Skin epidermis (tissue), 12 donors: ENCODE data around the gene SMG6.
"Not testable (repeated sequence)": the region's sequence is repeated elsewhere in the genome, so short reads cannot be mapped to it uniquely, and the experiment has no call there.

ENCODE experiments used
- H3K27ac ChIP-seq, 21 experiments: fragments of 200-600 bp; sonication (generic) in 11 of 21; one replicate each; pipeline ENCODE4 v1.5.0; 2020; ENCODE audit warnings: mild to moderate bottlenecking in 3 of 21, inconsistent platforms in 2 of 21, moderate library complexity in 2 of 21
- H3K4me3 ChIP-seq, 7 experiments: fragments of 200-600 bp; sonication (generic) in 2 of 7; one replicate each; pipeline ENCODE4 v1.5.0; 2020; ENCODE audit warnings: inconsistent platforms in 2 of 7, mild to moderate bottlenecking in 2 of 7, moderate library complexity in 1 of 7

Gene SMG6

GRCh38 chr17:2016494-2016893, 287.1 kb downstream of the SMG6 start:
- no peak overlapping the region for H3K27ac ChIP-seq
- H3K4me3 ChIP-seq: no peak overlapping the region

GRCh38 chr17:2015314-2015713, 288.3 kb downstream of the SMG6 start:
- Histone ChIP-seq H3K4me3 (no peak overlapping the region), H3K27ac (no peak overlapping the region)

GRCh38 chr17:2013994-2014317, 289.6 kb downstream of the SMG6 start:
- no peak overlapping the region for H3K4me3 ChIP-seq
- peak overlapping the region in 1 of 21 experiments; percentile 13 for H3K27ac ChIP-seq

- H3K27ac ChIP-seq: peak overlapping the region in 4 of 21 experiments; percentile 4 to 55 (median 16)
These were observed 290.2 kb downstream of the SMG6 start for GRCh38 chr17:2013220-2013993.

GRCh38 chr17:2012499-2012898, 291.1 kb downstream of the SMG6 start:
- H3K27ac ChIP-seq: peak overlapping the region in 17 of 21 experiments; percentile 18 to 79 (median 60)
- no peak overlapping the region for H3K4me3 ChIP-seq

More at GRCh38 chr17:2013220-2013993, 290.2 kb downstream of the SMG6 start:
- H3K4me3 ChIP-seq: not testable (repeated sequence)

- peak overlapping the region in 17 of 21 experiments; percentile 18 to 79 (median 60) for H3K27ac ChIP-seq
These were observed 291.9 kb downstream of the SMG6 start for GRCh38 chr17:2011411-2012371.

More at GRCh38 chr17:2011411-2012371, 291.9 kb downstream of the SMG6 start:
- H3K4me3 ChIP-seq: no peak overlapping the region
